ENCODE measurements around the gene SLC22A14. TPM values are rescaled to one million over a fixed set of nuclear protein-coding genes. Genes with fewer than 3 reads are reported as not detected.

The SLC22A14 gene
- 0.07 to 0.19 TPM (median 0.08 TPM) in 3 of 5 replicates, not detected in the others for total RNA-seq (2022; extraction: Qiagen RNA extraction; ENCODE audit: low read depth)

GRCh38 chr3:38281895-38282686, at the start of gene SLC22A14:
Gene SLC22A14 (plus strand): TSS chr3:38282294. CDS start chr3:38306027, 23,733 bp downstream.

GRCh38 chr3:38265604-38266307, 16.3 kb upstream of the SLC22A14 start, which contains the start of gene SLC22A13:
Gene SLC22A13 (plus strand): TSS chr3:38265812. CDS start chr3:38265861, 49 bp downstream.

GRCh38 chr3:38346587-38347410, 64.7 kb downstream of the SLC22A14 start, which contains the start of gene XYLB:
Gene XYLB (plus strand): TSS chr3:38346785. CDS start chr3:38346869, 84 bp downstream.

Other genes starting within 250 kb of the SLC22A14 start
- 0.07 to 0.53 TPM (median 0.08 TPM) in 5 replicates for gene DLEC1, start 243.1 kb upstream of the SLC22A14 start, total RNA-seq (2022; extraction: Qiagen RNA extraction; ENCODE audit: low read depth)
- 43.1 to 52.8 TPM (median 44.3 TPM) in 5 replicates for gene ACAA1, start 145.2 kb upstream of the SLC22A14 start, total RNA-seq (2022; extraction: Qiagen RNA extraction; ENCODE audit: low read depth)
- gene MYD88, start 143.6 kb upstream of the SLC22A14 start, total RNA-seq (2022; extraction: Qiagen RNA extraction; ENCODE audit: low read depth) = 25.1 to 28.3 TPM (median 26.9 TPM) in 5 replicates
- 25.7 to 35.6 TPM (median 34.4 TPM) in 5 replicates for gene OXSR1, start 116.8 kb upstream of the SLC22A14 start, total RNA-seq (2022; extraction: Qiagen RNA extraction; ENCODE audit: low read depth)
- 0.05 to 0.09 TPM in 2 of 5 replicates, not detected in the others for gene SLC22A13, start 16.5 kb upstream of the SLC22A14 start, total RNA-seq (2022; extraction: Qiagen RNA extraction; ENCODE audit: low read depth)
- gene XYLB, start 64.5 kb downstream of the SLC22A14 start, total RNA-seq (2022; extraction: Qiagen RNA extraction; ENCODE audit: low read depth) = 3.0 to 5.7 TPM (median 4.9 TPM) in 5 replicates
- 2.1 to 3.4 TPM (median 2.6 TPM) in 5 replicates for gene ACVR2B, start 171.6 kb downstream of the SLC22A14 start, total RNA-seq (2022; extraction: Qiagen RNA extraction; ENCODE audit: low read depth)
- 10.6 to 14.8 TPM (median 11.2 TPM) in 5 replicates for gene EXOG, start 214.0 kb downstream of the SLC22A14 start, total RNA-seq (2022; extraction: Qiagen RNA extraction; ENCODE audit: low read depth)

Data from A549 treated with DMSO at 1 μM for 4 hours (cell line).